ENCODE measurements around the gene NEURL2.
"Not testable (repeated sequence)": the region's sequence is repeated elsewhere in the genome, so short reads cannot be mapped to it uniquely, and the experiment has no call there.

NEURL2 gene

DNA sequence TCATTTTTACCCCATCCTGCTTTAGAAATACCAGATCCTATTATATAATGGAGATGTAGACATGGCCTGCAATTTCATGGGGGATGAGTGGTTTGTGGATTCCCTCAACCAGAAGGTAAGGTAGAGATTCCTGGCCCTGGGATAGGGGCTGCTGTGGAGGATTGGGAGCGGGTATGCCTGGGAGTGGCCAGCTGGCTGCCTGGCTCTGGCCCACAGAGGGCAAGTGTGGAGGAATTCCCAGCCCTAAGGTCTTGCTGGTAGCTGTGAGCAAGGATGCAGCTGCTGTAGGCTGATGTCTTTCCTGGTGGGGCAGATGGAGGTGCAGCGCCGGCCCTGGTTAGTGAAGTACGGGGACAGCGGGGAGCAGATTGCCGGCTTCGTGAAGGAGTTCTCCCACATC lies 6.7 kb upstream of the NEURL2 start:
- DNase-seq, result no peak

DNA sequence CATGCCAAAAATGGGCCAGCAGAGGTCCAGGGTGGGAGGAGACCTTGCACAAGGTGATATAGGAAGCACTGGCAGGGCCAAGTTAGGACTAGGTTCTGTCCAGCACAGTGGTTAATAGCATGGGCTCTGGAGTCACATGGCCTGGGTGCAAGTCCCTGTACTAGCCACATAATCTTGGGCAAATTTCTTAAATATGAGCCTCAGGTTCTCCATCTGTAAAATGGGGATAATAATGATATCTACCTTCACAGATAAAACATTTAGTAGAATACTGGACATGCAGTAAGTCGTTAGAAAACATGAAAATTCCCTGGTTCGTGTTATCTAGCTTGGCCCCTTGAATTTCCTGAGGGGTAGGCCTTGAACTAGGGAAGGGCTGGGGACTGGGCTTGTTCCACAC lies 6.3 kb upstream of the NEURL2 start:
- no peak for DNase-seq

DNA sequence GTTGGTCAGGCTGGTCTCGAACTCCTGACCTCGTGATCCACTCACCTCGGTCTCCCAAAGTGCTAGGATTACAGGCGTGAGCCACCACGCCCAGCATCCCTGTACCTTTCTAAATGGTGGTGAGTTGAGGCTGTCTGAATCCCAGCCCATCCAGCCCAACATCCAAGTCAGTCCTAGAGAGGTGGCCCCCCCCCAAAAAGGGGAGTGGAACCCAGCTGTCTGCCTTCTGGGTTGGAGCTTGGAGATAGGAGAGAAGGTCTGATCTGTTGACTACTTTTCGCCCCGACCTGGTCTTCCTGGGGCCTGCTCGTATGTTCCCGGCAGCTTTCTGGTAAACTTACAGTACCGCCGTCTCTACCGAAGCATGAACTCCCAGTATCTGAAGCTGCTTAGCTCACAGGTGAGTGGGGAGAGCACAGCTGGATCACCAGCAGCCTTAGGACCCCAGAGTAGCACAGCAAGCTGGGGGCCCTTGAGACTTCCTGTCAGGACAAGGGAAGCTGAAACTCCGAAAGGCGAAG lies 5.7 kb upstream of the NEURL2 start:
- DNase-seq, result no peak

DNA sequence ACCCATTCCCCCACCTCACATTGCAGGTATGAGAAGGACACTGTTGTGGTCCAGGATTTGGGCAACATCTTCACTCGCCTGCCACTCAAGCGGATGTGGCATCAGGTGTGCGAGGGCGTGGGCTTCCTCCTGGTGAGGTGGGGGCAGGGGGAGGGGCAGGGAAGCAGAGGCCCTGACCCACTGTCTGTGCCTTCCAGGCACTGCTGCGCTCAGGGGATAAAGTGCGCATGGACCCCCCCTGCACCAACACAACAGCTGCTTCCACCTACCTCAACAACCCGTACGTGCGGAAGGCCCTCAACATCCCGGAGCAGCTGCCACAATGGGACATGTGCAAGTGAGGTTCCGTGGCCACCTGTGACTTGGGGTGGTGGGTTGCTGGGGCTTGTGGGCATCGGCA lies 3.8 kb upstream of the NEURL2 start:
- no peak for DNase-seq

DNA sequence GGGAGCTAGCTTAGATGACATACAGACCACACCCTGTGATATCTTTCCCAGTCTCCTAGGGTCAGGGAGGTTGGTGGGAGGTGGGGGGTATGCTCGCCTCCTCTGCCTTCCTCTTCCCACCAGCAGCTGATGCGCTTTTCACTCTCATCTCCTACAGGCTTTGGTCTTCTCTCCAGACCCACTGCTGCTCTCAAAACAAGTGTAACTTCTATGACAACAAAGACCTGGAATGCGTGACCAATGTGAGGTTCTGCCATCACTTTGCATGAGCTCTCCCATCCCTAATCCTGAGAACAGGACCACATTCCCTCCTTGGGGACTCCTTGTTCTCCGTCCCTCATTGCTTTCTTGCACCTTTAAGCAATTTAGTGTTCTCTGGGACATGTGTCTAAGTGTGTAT lies 2.8 kb upstream of the NEURL2 start:
- DNase-seq, result no peak

DNA sequence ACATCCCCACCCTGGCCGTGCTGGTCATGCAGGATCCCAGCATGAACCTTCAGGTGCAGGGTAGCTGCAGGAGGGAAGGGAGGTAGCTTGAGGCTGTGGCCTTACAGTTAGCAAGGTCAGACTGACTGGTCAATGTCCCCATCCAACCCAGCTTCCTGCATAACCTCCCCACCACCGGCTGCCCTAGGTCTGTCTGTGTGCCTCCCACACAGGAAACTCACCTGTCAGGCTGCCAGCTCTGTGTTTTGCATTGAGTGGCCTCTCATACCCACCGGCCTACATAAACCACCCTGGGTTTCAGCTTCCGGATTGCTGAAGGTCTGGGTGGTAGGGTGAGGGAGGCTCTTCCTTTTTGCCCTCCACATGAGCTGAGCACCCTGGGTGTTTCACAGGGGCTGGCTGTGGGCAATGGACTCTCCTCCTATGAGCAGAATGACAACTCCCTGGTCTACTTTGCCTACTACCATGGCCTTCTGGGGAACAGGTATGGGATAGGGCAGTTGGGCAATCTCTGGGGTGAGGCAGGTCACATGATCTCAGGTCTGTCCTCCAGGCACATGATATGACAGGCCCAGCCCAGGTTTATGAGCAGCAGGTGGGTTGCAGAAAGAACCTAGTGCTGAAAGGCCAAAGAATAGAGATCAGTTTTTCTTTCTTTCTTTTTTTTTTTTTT lies 2.0 kb upstream of the NEURL2 start:
- no peak for DNase-seq

DNA sequence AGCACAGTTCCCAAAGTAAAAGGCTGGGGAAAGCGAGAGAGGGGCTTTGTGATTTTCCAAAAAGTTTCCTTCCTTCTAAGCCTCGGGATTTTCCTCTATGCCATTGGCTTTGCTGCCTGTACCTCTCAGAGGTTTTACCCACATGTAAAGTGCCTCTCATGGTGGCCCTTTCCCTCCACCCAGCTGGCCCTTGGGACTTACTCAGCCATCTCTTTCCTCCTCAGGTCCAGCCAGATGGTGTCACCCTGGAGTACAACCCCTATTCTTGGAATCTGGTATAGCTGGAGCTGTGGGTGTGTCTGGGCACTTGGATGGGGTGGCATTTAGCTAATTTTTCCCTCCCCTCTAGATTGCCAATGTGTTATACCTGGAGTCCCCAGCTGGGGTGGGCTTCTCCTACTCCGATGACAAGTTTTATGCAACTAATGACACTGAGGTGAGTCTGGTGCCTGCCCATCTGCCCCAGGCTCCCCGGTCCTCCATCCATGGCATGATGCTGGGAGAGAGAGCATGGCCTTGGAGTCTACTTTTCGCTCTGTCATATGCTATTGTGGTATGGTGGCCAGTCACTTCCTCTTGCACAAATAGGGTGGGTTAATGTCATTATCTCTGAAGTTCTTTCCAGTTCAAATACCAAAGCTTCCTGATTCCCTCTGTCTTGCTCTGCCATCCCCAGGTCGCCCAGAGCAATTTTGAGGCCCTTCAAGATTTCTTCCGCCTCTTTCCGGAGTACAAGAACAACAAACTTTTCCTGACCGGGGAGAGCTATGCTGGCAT lies 1.2 kb upstream of the NEURL2 start:
- no peak for DNase-seq

DNA sequence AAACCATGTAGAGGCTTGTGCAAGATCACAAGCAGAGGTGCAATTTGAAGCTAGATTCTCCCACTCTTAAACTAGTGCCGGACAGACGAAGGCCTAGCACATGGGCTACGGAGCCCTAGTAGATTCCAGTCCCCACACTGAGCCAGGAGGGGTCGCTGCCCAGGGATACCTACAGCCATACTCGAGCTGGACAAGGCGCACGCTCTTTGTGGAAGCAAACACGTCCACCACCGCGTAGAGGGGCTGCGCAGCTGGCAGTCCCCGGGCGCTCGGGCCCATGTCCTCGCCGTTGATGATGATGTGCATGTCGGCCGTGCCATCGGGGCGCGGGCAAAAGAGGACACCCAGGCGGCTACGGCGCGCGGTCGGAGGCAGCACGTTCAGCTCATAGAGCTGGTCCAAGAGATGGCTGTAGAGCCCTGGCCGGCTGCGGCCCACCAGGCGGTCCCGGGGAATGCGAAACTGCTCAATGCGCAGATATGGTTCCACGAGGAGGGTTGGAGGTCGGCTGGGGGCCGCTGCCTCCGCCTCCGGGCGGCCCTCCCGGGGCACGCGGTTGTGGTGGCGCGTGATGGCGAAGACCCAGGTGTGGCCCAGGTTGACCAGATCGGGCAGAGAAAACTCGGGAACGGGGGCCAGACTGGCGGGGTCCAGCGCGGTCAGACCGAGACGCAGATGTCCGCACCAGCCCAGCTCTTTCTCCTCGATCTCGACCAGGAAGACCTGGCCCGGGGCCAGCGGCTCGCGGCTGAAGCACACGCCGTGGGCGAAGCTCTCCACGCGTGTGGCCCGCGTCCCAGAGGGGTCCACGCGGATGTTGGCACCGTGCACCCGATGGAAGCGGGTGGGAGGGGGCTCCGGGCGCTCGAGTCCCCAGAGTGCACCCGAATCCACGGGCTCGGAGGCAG lies 677 bp downstream of the NEURL2 start:
- no peak for DNase-seq

DNA sequence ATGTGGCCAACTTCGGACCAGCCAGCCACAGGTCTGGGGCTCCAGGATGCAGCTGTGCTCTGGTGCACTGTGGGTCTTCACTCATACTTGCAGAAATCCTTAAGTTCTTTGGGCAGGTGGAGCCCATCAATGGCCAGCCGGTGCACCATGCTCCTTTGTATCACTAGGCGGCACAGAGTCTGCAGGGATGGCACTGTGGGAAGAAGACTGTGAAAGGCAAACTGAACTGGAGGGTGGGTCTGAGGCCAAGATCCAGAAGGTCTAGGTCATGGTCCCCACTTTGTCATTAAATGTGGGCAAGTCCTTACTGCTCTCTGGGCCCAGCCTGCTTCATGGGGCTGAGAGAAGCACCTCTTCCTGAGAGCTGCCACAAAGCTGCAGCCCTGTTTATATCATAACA lies 2.3 kb downstream of the NEURL2 start:
- no peak for DNase-seq

DNA sequence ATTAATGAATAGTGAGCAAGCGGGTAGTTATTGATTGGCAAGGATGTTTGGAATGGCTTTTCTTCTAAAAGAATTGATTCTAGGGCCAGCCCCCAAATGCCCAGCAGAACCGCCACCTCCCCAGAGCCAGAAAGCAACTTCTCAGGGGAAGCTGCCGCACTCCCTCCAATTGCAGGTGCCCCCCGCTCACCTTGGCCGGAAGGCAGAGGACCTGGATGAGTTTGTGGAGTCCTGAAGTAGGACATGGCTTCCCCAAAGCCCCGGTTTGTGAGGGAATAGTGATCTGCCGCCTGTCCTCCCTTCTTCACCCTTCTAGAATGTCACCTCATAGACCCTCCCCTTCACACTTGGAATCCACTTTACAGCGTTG lies 3.7 kb downstream of the NEURL2 start, which contains the start of gene SPATA25:
TSS of gene SPATA25 (minus strand) at position 277 of the 370 bp plus-strand sequence. CDS start at position 245, 32 bp downstream.
- DNase-seq, result no peak

DNA sequence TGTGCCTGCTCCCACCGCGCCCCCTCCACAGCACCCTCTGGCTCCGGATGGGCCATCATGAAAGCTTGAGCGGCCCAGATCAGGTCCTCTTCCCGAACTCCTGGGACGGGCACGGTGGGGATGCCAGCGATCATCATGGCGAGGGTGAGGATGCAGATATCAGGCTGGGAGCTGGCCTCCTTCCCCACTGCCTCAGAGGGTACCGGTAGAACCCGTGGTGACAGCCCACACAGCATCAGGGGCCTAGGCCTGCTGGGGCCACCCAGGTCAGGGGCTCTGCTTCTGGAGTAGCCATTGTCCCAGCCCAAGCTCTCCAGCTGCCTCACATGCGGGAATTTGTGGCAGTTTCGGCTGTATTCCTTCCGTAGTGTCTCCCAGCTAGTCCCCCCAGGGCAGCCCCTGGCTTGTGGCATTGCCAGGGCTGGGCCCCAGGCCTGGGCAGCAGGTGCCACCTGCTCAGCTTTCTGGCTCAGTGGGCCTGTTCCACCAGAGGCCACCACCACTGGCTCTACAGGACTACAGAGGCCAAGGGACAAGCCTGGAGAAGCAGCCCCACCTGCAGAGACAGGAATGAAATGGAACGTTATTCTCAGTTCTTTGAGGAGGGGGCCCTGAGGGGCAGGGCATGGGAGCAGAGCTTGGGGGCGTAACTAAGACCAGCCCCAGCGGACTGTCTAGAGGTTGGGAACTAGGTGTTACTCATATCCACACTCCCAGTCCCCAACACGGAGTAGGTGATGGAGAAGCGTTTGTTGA lies 4.2 kb downstream of the NEURL2 start:
- no peak for DNase-seq

DNA sequence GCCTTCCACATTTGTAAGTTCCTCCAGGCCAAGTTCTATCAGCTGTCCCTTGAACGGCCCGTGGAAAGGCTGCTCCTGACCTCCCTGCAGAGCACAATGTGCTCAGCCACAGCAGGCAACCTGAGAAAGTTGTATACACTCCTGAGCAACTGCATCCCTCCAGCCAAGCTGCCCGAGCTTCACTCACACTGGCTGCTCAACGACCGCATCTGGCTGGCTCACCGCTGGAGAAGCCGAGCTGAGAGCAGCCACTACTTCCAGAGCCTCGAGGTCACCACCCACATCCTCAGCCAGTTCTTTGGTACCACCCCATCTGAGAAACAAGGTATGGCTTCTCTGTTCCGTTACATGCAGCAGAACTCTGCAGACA lies 7.9 kb downstream of the NEURL2 start:
- no peak for DNase-seq

DNA sequence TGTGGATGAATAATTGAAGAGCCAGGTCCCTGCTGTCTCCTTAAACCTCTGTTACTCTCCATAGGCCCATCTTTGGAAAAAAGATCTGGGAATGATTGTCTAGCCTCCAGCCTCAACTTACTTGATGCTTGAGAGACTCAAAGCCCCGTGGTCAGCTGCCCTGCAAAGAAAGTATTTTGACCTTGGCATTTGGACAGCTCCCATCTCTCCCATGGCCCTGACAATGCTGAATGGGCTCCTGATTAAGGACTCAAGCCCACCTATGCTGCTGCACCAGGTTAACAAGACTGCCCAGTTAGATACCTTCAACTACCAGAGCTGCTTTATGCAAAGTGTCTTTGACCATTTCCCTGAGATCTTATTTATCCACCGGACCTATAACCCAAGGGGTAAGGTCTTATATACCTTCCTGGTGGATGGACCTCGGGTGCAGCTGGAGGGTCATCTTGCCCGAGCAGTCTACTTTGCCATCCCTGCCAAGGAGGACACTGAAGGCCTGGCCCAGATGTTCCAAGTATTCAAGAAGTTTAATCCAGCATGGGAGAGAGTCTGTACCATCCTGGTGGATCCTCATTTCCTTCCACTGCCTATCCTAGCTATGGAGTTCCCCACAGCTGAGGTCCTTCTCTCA lies 8.4 kb downstream of the NEURL2 start:
- no peak for DNase-seq

DNA sequence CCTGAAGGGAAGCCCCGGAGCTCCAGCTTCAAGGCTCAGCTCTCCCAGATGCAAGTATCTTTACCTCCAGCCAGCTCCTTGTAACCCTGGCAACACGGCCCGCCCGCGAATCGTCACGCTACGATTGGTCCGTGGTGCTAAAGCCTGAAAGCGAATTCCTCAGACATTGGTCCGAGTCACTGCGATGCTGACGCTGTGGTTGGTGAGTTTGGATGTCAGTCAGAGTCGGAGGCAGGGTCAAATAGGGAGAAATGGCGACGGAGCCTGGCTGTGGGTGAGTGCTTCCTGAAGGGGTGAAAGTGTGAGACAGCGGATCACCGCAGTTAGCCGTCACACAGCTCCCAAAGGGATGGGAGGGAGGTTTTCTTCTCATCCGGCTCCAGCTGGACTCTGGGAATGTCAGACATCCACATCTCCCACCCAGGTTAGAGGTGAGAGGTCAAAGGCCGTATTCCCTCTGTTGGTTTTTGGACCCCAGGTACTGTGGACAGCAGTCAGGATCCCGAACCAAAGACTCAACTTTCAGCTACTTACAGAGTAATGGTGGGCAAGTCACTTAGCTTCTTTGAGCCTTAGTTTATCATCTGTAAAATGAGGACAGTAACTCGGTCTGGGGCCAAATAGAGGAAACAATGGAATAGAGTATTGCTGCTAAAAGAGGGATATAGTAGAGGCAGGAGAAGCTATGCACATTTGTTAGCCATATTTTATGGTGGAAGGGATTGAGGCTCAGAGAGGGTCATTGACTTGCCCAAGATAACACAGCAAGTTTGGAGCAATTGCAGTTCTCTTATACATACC lies 9.8 kb downstream of the NEURL2 start, which contains the start of gene ZSWIM1:
TSS of gene ZSWIM1 (plus strand) at position 240 of the 801 bp plus-strand sequence. CDS start 1,366 bp downstream, outside the sequence.
- DNase-seq, result no peak

DNA sequence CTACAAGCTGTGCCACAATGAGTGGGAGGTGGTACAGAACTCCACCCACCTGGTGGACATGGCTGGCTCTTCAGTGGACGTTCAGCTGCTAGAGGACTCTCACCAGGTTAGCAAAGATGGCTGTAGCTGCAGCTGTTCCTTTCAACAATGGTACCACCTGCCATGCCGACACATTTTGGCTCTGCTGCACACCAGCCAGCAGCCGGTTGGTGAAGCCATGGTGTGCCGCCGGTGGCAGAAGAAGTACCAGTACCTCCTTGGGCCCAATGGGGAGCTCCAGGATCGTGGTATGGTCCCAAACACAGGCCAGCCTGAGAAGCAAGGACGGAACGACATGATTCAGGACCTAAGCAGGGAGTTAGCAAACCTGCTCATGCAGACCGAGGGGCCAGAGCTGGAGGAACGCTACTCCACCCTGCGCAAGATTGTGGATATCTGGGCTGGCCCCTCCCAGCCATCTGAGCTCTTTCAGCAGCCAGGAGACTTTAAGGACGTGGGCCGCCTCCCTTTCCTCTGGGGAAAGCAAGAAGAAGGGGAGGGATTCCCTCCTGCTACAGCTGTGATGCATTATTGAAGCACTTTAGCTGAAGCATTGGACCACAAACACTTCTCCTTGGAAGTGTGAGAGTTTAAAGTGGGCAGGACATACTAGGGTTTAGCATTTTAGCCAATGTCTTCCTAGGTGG lies 12.8 kb downstream of the NEURL2 start:
- no peak for DNase-seq

DNA sequence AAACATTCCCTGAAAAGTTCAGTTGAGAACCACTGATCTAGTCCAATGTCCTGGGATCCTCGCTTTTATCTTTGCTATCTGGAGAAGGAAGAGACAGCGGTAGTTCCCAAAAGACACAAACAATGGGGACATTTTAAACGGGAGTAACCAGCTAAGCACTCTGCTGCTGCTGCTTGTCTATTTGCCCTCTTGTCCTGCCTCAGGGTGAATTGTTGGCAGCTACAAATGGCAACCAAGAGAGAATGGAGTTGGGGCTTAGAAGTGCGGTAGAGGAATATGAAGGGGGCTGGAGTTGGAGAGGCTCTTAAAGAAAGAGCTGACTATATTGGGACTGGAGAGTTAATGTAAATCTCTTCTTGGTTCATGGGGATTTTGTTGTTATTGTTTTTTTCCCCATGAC lies 16.4 kb downstream of the NEURL2 start:
- DNase-seq, result no peak

DNA sequence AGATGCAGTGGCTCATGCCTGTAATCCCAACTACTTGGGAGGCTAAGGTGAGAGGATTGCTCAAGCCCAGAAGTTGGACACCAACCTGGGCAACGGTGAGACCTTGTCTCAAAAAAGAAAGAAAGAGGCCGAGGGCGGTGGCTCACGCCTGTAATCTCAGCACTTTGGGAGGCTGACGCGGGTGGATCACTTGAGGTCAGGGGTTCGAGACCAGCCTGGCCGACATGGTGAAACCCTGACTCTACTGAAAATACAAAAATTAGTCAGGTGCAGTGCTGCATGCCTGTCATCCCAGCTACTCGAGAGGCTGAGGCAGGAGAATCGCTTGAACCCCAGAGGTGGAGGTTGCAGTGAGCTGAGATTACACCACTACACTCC lies 16.9 kb downstream of the NEURL2 start:
- DNase-seq, result not testable (repeated sequence)

DNA sequence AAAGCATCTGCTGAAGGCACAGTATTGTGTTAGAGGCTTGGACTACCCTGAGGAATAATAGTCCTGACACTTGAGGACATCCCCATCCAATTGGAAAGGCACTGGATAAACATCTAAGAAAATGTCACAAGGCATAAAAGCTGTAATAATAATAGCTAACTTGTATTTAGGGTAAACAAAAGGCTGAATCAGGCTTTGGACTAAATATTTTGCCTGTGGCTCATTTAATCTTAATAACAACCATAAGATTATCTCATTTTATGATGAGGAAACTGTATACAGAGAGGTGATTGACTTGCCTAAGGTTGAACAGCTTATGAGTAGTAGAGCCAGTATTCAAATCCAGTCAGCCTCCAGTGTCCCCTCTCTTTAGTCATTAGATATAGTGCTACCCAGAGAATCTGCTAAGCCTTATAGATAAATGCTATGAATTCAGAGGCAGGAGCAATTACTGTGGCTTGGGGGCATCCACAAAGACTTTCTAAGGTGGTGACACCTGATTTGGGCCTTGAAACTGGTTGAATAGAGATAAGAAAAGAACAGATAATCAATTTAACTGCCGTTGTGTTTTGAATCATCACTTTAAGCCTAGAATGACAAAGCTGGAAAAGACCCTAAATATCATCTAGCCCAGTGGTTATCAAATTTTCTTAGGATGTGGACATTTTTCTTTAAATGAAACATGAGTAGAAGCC lies 17.5 kb downstream of the NEURL2 start:
- no peak for DNase-seq

DNA sequence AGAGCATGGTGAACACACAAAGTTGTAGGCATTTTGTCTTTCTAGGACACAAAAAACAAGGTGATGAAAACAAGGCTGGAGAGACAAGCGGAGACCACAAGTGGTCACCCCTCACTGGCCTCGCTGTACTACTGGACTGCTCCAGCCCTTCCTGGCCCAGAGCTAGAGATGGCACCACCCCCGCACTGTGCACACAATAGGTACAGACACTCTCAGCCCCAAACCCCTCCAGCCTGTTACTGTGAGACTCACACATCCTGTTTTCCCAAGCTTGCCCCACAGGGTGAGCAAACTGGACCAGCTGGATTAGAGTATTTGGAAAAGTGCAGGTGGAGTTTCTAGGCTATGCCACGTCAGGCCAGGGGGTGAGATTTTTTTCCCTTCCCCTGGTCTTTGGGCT lies 18.4 kb downstream of the NEURL2 start:
- no peak for DNase-seq

DNA sequence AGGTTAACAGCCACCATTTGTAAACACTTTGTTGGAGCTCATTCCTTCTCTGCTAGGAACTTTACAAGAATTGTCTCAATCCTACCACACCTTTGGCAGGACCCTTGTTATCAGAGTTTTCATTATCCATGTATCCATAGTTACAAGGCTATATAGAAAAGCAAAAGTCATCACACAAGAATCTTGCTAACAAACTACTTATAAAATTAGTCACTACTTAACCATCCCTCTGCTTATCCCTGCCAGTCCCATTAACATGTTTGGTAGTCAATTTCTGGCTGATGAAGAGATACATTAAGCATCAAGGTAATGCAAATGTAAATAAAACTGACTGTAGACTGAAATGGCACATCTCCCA lies 23.2 kb downstream of the NEURL2 start:
- no peak for DNase-seq

Measured in cortex of kidney (tissue), 1 donor.